ENCODE results near the gene CATSPERE. TPM values are rescaled to one million over a fixed set of nuclear protein-coding genes. Genes with fewer than 3 reads are reported as not detected.
"Not testable (repeated sequence)": the region's sequence is repeated elsewhere in the genome, so short reads cannot be mapped to it uniquely, and the experiment has no call there.

The CATSPERE gene
- total RNA-seq, 1 donor from 2014 or later: not detected

DNA sequence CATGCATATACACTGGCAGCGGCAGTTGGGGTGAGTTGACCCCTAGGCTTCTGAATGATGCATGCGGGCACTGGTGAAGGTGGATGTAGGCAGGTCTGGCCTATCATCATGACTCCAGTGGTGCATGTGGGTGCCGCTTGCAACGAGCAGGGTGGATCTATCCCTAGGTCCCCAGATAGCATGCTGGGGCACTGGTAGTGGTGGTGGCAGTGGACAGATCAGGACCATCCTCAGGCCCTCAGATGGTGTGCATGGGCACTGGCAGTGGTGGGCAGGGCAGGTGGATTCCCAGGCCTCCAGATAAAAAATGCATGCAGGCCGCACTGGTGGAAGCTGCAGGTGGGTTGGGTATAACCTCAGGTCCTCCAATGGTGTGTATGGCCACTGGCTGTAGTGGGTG, 52.4 kb downstream of the CATSPERE start:
- intact Hi-C loops (cut with micrococcal nuclease): no loop called here
- no peaks in the 10 kb centered on the region for H3K4me1 Mint-ChIP-seq
- no peak overlapping the region for H3K27ac Mint-ChIP-seq

DNA sequence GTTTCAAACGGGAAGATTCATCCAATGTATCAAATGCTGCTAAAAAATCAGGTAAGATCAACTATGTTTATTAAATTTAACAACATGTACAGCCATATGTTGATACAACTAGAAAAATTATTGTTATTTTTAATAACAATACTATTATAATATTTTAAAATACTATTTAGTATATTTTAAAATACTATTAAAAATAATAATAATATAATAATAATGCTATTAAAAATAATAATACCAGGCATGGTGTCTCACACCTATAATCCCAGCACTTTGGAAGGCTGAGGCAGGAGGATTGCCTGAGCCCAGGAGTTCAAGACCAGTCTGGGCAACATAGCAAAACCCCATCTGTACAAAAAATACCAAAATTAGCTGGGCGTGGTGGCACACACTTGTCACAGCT, 54.6 kb downstream of the CATSPERE start:
- DNase-seq: no peak
- Mint-ChIP-seq H3K36me3 (ENCODE audit: low read depth) (no peaks in the 10 kb centered on the region), H3K4me3 (no peak overlapping the region), H3K9me3 (peaks cover 11% of the 10 kb centered on the region), H3K27me3 (no peaks in the 10 kb centered on the region), H3K27ac (no peak overlapping the region), H3K4me1 (no peaks in the 10 kb centered on the region)
- intact Hi-C loops (cut with micrococcal nuclease): no loop called here

More for the DNA sequence above, 52.4 kb downstream of the CATSPERE start:
- Mint-ChIP-seq H3K36me3 (ENCODE audit: low read depth) (no peaks in the 10 kb centered on the region), H3K4me3 (no peak overlapping the region), H3K27me3 (no peaks in the 10 kb centered on the region), H3K9me3 (peaks cover 15% of the 10 kb centered on the region)
- no peak for DNase-seq

DNA sequence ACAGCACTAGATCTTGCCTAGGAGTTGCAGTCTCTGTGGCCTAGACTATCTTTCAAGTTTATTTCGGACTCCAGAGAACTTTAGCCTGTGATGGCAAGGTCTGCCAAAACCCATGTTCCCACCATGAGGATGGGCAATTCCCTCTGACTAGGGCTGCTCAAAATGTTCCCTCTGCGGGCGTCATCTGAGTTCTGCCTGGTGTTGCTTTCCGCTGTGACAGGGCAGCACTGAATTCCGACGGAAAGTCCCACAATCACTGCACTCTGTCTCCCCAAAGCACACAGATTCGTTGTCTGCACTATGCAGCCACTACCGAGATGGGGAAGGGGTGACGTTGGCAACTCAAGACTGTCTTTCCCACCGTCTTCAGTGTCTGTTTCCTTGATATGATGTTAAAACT, 75.2 kb downstream of the CATSPERE start:
- H3K27me3 Mint-ChIP-seq: peaks cover 3% of the 10 kb centered on the region
- H3K4me3 Mint-ChIP-seq: no peak overlapping the region
- DNase-seq: no peak
- intact Hi-C loops (cut with micrococcal nuclease): no loop called here
- H3K4me1 Mint-ChIP-seq: no peaks in the 10 kb centered on the region
- no peaks in the 10 kb centered on the region for H3K36me3 Mint-ChIP-seq (ENCODE audit: low read depth)
- no peak overlapping the region for H3K27ac Mint-ChIP-seq
- H3K9me3 Mint-ChIP-seq: peaks cover 10% of the 10 kb centered on the region

DNA sequence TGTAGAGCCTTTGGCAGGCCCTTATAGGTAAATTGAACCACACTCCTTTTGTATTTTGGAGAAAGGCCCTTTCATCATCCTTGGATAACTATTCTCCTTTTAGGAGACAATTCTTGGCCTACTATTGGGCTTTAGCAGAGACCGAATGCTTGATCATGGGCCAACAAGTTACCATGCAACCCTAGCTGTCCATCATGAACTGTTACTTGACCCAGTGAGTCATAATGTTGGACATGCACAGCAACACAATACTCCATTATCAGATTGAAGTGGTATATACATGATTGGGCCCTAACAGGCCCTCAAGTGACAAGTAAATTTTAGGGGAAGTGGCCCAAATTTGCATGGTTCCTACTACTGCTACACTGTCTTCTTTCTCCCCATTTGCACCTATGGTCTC, 84.4 kb downstream of the CATSPERE start:
- DNase-seq: no peak
- Mint-ChIP-seq H3K27ac (no peak overlapping the region), H3K36me3 (ENCODE audit: low read depth) (no peaks in the 10 kb centered on the region), H3K9me3 (peaks cover 4% of the 10 kb centered on the region), H3K27me3 (no peaks in the 10 kb centered on the region), H3K4me3 (no peak overlapping the region), H3K4me1 (no peaks in the 10 kb centered on the region)
- intact Hi-C loops (cut with micrococcal nuclease): no loop called here

DNA sequence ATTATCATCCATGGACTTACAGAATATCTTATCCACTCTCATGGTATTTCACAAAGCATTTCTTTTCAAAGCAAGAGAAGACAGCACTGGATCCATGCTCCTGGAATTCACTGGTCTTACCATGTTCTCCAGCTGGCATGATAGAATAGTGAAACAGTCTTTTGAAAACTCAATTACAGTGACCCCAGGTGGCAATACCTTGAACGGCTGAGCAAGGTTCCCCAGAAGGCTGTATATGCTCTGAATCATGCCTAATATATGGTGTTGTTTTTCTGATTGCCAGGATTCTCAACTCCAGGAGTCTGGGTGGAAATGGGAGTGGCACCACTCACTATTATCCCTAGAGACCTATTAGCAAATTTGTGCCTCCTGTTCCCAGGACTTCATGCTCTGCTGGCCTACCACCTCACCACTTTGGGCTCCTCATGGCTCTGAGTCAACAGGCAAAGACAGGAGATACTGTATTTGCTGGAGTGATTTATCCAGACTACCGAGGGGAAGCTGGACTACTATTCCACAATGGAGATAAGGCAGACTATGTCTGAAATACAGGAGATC, 87.6 kb downstream of the CATSPERE start:
- Mint-ChIP-seq H3K36me3 (ENCODE audit: low read depth) (no peaks in the 10 kb centered on the region), H3K27ac (no peak overlapping the region), H3K27me3 (no peaks in the 10 kb centered on the region), H3K4me1 (no peaks in the 10 kb centered on the region), H3K9me3 (peaks cover 4% of the 10 kb centered on the region), H3K4me3 (no peak overlapping the region)
- intact Hi-C loops (cut with micrococcal nuclease): no loop called here
- no peak for DNase-seq

DNA sequence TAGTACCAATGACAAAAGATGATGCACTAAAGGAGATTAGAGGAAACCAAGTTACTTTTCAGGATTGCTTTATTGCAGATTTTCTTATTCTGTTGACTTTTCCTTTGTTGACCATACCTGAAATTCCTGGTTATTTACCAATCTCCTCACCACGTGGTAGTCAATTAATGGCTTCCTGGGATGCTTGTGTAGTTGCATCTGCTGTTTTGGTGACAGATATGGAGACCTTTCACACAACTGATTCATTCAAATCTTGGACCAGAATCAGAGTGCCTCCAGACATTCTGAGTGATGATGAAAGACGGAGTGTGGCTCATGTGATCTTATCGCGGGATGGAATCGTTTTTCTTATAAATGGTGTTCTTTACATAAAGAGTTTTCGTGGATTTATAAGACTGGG, 91.3 kb downstream of the CATSPERE start:
- no peak for DNase-seq
- Mint-ChIP-seq H3K27me3 (no peaks in the 10 kb centered on the region), H3K4me3 (no peak overlapping the region), H3K9me3 (peaks cover 8% of the 10 kb centered on the region), H3K36me3 (ENCODE audit: low read depth) (no peaks in the 10 kb centered on the region), H3K27ac (no peak overlapping the region), H3K4me1 (no peaks in the 10 kb centered on the region)
- intact Hi-C loops (cut with micrococcal nuclease): no loop called here

DNA sequence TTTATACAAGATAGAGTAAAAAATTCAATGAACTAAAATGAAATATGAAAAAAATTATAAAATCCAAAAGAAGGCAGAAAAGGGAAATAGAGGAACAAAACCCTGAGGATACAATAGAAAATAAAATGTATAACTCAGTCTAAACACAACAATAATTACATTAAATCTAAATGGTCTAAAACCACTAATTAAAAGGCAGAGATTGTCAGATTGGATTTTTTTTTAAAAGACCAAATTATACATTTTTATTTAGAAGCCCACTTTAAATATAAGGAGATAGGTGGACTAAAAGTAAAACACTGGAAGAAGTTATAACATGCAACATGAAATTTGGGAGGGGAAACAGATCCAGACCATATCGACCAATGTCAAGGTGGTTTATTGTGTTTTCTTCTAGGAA, 95.2 kb downstream of the CATSPERE start:
- no peaks in the 10 kb centered on the region for H3K4me1 Mint-ChIP-seq
- no peak overlapping the region for H3K27ac Mint-ChIP-seq

DNA sequence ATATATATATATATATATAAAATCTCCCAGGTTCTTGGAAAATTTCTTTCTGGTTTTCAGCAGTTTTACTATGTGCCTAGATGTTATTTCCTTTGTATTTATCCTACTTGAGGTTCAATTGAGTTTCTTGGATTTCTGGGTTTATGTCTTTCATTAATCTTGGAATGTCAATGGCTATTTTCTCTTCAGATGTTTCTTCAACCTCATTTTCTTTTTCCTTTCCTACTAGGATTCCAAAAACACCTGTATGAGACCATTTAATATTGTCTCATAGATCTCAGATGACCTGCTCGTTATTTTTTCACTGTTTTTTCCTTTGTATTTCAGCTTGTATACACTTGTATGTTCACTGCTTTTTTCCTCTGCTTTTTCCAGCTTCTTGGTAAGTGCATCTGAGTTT, 96.5 kb downstream of the CATSPERE start:
- Mint-ChIP-seq H3K9me3 (peaks cover 12% of the 10 kb centered on the region), H3K27me3 (no peaks in the 10 kb centered on the region), H3K27ac (no peak overlapping the region)

More for the DNA sequence above, 95.2 kb downstream of the CATSPERE start:
- no peak for DNase-seq
- no peaks in the 10 kb centered on the region for H3K27me3 Mint-ChIP-seq
- H3K9me3 Mint-ChIP-seq: peaks cover 12% of the 10 kb centered on the region
- H3K4me3 Mint-ChIP-seq: no peak overlapping the region
- intact Hi-C loops (cut with micrococcal nuclease): no loop called here
- no peaks in the 10 kb centered on the region for H3K36me3 Mint-ChIP-seq (ENCODE audit: low read depth)

DNA sequence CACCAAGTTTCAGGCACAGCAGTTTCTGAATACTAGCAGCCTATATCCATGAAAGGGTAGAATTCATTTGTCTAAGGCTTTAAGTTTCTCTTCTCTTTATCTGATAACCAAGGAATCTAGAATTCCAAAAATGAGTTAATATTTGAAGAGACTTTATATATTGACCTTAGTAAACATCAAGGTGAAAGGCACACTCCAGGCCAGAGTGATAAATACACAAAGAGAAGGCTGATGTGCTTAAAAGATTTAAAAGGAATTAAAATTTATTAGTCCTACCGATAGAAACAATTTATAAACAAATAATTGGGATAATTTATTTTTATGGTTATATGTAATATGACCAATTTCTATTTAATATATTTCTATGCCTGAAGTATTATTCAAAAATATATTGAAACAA, 98.5 kb downstream of the CATSPERE start:
- intact Hi-C loops (cut with micrococcal nuclease): no loop called here
- Mint-ChIP-seq H3K27ac (no peak overlapping the region), H3K27me3 (no peaks in the 10 kb centered on the region), H3K4me3 (no peak overlapping the region), H3K4me1 (no peaks in the 10 kb centered on the region), H3K9me3 (peaks cover 17% of the 10 kb centered on the region), H3K36me3 (ENCODE audit: low read depth) (no peaks in the 10 kb centered on the region)
- no peak for DNase-seq

More for the DNA sequence above, 96.5 kb downstream of the CATSPERE start:
- H3K4me3 Mint-ChIP-seq: no peak overlapping the region
- DNase-seq: no peak
- intact Hi-C loops (cut with micrococcal nuclease): no loop called here
- H3K4me1 Mint-ChIP-seq: no peaks in the 10 kb centered on the region
- H3K36me3 Mint-ChIP-seq (ENCODE audit: low read depth): no peaks in the 10 kb centered on the region

DNA sequence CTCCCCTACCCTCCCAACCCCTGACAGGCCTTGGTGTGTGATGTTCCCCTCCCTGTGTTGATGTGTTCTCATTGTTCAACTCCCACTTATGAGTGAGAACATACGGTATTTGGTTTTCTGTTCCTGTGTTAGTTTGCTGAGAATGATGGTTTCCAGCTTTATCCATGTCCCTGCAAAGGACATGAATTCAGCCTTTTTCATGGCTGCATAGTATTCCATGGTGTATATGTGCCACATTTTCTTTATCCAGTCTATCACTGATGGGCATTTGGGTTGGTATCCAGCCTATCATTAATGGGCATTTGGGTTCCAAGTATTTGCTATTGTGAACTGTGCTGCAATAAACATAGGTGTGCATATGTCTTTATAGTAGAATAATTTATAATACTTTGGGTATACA, 101.8 kb downstream of the CATSPERE start:
- intact Hi-C loops (cut with micrococcal nuclease); H3K4me1 Mint-ChIP-seq; DNase-seq; H3K36me3 Mint-ChIP-seq (ENCODE audit: low read depth); H3K4me3 Mint-ChIP-seq; H3K27ac Mint-ChIP-seq; H3K27me3 Mint-ChIP-seq: not testable (repeated sequence)
- peaks cover 25% of the 10 kb centered on the region for H3K9me3 Mint-ChIP-seq

DNA sequence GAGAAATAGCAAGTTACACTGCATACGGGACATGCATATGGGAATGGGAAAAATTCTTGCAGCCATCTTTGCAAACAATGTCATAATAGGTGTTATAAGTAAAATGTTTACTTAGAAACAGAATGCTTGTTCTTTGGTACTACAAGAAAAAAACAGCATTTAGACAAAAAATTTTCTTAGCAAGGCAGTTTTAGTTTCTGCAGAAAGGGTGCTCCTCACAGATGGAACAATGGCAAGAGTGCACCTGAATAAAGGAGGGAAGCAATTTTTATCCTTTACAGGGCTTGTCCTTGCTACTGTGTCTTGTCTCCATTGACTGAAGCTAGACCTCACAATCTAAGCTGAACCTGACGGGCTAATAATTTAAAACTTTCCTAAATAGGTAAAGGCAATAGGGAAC, 112.7 kb downstream of the CATSPERE start:
- intact Hi-C loops (cut with micrococcal nuclease): no loop called here
- Mint-ChIP-seq H3K27ac (no peak overlapping the region), H3K4me3 (no peak overlapping the region), H3K9me3 (peaks cover 16% of the 10 kb centered on the region), H3K27me3 (no peaks in the 10 kb centered on the region), H3K4me1 (no peaks in the 10 kb centered on the region), H3K36me3 (ENCODE audit: low read depth) (no peaks in the 10 kb centered on the region)
- DNase-seq: no peak

DNA sequence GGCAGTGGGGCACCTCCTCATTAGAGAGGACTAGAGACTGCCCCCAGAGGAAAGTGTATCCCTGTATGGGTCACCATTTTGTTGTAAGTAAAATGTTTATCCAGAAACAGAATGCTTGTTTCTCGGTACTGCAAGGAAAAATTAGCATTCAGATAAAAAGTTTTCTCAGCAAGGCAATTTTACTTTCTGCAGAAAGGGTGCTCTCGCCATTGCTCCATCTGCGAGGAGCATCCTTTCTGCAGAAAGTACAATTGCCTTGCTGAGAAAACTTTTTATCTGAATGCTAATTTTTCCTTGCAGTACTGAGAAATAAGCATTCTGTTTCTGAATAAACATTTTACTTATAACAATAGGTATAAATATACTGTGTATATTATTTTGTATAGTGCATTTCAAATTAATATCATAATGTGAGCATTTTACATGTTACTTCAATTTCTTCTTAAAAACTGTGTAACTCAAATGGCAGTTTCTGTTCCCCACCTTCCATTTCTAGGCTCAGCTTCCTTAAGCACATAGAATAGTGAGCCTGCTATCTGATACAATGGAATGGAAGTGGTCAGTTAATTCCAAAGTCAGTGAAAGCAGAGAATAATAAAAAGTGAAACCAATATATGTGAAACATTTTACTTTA, 115.3 kb downstream of the CATSPERE start:
- Mint-ChIP-seq H3K4me1 (no peaks in the 10 kb centered on the region), H3K9me3 (peaks cover 17% of the 10 kb centered on the region), H3K27ac (no peak overlapping the region), H3K4me3 (no peak overlapping the region), H3K27me3 (no peaks in the 10 kb centered on the region), H3K36me3 (ENCODE audit: low read depth) (no peaks in the 10 kb centered on the region)
- DNase-seq: no peak
- intact Hi-C loops (cut with micrococcal nuclease): no loop called here

DNA sequence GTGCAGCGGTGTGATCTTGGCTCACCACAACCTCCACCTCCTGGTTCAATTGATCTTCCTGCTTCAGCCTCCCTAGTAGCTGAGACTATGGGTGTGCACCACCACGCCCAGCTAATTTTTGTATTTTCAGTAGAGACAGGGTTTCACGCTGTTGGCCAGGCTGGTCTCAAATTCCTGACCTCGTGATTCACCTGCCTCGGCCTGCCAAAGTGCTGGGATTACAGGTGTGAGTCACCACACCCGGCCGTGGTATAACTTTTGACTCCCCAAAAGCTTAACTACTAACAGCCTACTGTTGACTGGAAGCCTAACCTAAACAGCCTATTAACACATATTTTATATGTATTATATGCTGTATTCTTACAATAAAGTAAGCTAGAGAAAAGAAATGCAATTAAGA, 117.1 kb downstream of the CATSPERE start:
- H3K4me1 Mint-ChIP-seq; DNase-seq; H3K27ac Mint-ChIP-seq; H3K27me3 Mint-ChIP-seq; H3K4me3 Mint-ChIP-seq; H3K36me3 Mint-ChIP-seq (ENCODE audit: low read depth); intact Hi-C loops (cut with micrococcal nuclease): not testable (repeated sequence)
- H3K9me3 Mint-ChIP-seq: peaks cover 13% of the 10 kb centered on the region

DNA sequence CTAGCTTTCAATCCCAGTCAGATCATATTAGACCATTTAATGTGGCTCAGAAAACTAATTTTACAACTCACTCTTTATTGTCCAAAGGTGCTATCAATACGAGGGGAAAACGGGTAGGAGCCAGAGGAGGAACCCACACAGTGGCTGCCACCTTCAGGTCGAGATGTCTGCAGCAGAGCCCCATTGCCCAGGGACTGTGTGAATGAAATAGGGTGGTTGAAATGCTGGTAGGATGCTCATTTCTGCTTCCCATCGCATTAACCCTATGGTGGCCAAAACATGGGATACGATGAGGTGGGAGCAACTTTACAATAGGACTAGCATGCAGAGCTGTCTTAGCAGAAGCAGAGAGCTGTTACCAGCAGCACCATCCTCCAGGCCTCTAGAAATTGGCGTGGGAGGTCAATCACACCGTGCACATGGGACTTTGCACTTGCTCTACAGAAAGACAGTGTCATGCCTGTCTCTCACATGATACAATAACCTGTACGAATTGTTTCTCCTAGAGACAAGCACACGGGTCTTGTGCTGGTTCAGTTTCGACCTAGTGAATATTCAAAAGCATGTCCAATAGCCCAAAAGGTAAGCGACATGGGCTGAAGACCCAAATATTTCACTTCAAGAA, 122.4 kb downstream of the CATSPERE start:
- no peaks in the 10 kb centered on the region for H3K36me3 Mint-ChIP-seq (ENCODE audit: low read depth)
- H3K27ac Mint-ChIP-seq: no peak overlapping the region
- H3K4me3 Mint-ChIP-seq: no peak overlapping the region
- intact Hi-C loops (cut with micrococcal nuclease): no loop called here
- peaks cover 3% of the 10 kb centered on the region for H3K9me3 Mint-ChIP-seq
- H3K27me3 Mint-ChIP-seq: no peaks in the 10 kb centered on the region
- peaks cover 3% of the 10 kb centered on the region for H3K4me1 Mint-ChIP-seq
- no peak for DNase-seq

DNA sequence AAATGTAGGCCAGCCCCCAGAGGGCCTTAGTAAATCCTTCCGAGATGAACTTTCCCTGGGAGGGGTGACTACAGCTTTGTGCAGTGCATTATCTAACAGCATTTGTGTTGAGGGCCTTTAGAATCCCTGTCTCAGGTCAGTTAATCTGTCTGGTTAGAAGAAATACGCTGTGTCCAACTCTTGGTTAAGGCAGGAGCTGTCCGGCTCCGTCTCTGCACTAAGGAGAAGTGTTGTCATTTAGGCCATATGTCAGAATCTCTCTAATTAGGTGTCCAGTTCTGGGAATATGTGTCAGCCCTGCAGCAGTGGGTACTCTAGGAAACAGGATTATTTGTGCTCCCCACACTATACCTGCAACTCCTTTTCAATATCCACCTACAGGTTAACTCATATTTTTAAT, 124.8 kb downstream of the CATSPERE start:
- DNase-seq: no peak
- Mint-ChIP-seq H3K27me3 (no peaks in the 10 kb centered on the region), H3K27ac (no peak overlapping the region), H3K9me3 (no peaks in the 10 kb centered on the region), H3K36me3 (ENCODE audit: low read depth) (no peaks in the 10 kb centered on the region), H3K4me1 (peaks cover 3% of the 10 kb centered on the region), H3K4me3 (no peak overlapping the region)
- intact Hi-C loops (cut with micrococcal nuclease): no loop called here

Measured in activated CD4-positive, alpha-beta T cell treated with anti-CD3 and anti-CD28 coated beads, Interleukin-2, amount 10 ng/mL, durations not matched to agents 24 days and 14 days (primary cell).